ENCODE data around the gene PABPC4L.

Gene PABPC4L

GRCh38 chr4:134189480-134189879 lies 12.1 kb downstream of the PABPC4L start:
- Histone ChIP-seq H3K27me3 (ENCODE audit: control insufficient read depth, insufficient read depth, low read length) (no peaks in the 10 kb centered on the region), H3K9ac (ENCODE audit: low read depth, low read length) (no peak overlapping the region), H3K4me1 (ENCODE audit: control insufficient read depth, insufficient read depth, low read length) (no peaks in the 10 kb centered on the region), H3K36me3 (ENCODE audit: control insufficient read depth, insufficient read depth, low read length) (no peaks in the 10 kb centered on the region), H3K27ac (ENCODE audit: low read depth, low read length) (no peak overlapping the region), H3K9me3 (ENCODE audit: control insufficient read depth, insufficient read depth, low read length) (no peaks in the 10 kb centered on the region), H3K4me3 (ENCODE audit: low read depth, low read length) (no peak overlapping the region)

DNA sequence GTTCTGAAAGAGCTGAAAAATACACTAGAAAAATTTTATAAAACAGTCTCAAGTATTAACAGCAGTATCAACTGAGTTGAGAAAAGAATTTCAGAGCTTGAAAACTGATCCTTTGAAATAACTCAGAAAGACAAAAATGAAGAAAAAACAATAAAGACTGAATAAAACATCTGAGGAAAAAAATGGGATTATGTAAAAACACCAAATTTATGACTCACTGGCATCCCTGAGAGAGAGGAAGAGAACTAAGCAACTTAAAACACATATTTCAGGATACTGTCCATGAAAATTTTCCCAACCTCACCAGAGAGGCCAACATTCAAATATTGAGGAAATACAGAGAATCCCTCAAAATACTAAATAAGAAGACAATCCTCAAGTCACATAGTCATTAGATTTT lies 22.9 kb downstream of the PABPC4L start:
- Histone ChIP-seq H3K4me3 (ENCODE audit: low read depth, low read length) (no peak overlapping the region), H3K4me1 (ENCODE audit: control insufficient read depth, insufficient read depth, low read length) (peaks cover 10% of the 10 kb centered on the region), H3K27ac (ENCODE audit: low read depth, low read length) (no peak overlapping the region), H3K9me3 (ENCODE audit: control insufficient read depth, insufficient read depth, low read length) (no peaks in the 10 kb centered on the region), H3K27me3 (ENCODE audit: control insufficient read depth, insufficient read depth, low read length) (no peaks in the 10 kb centered on the region), H3K9ac (ENCODE audit: low read depth, low read length) (no peak overlapping the region), H3K36me3 (ENCODE audit: control insufficient read depth, insufficient read depth, low read length) (no peaks in the 10 kb centered on the region)

GRCh38 chr4:134174271-134174670 lies 27.3 kb downstream of the PABPC4L start:
- Histone ChIP-seq H3K27ac (ENCODE audit: low read depth, low read length) (no peak overlapping the region), H3K27me3 (ENCODE audit: control insufficient read depth, insufficient read depth, low read length) (no peaks in the 10 kb centered on the region), H3K4me1 (ENCODE audit: control insufficient read depth, insufficient read depth, low read length) (peaks cover 5% of the 10 kb centered on the region), H3K36me3 (ENCODE audit: control insufficient read depth, insufficient read depth, low read length) (no peaks in the 10 kb centered on the region), H3K9ac (ENCODE audit: low read depth, low read length) (no peak overlapping the region), H3K4me3 (ENCODE audit: low read depth, low read length) (no peak overlapping the region), H3K9me3 (ENCODE audit: control insufficient read depth, insufficient read depth, low read length) (0 out of 2 replicates have a peak, but pooled peaks cover 3% of the 10 kb centered on the region)

GRCh38 chr4:134160211-134160610 lies 41.4 kb downstream of the PABPC4L start:
- Histone ChIP-seq H3K4me1 (ENCODE audit: control insufficient read depth, insufficient read depth, low read length) (peaks cover 5% of the 10 kb centered on the region), H3K27me3 (ENCODE audit: control insufficient read depth, insufficient read depth, low read length) (no peaks in the 10 kb centered on the region), H3K9me3 (ENCODE audit: control insufficient read depth, insufficient read depth, low read length) (no peaks in the 10 kb centered on the region), H3K4me3 (ENCODE audit: low read depth, low read length) (no peak overlapping the region), H3K27ac (ENCODE audit: low read depth, low read length) (no peak overlapping the region), H3K9ac (ENCODE audit: low read depth, low read length) (no peak overlapping the region), H3K36me3 (ENCODE audit: control insufficient read depth, insufficient read depth, low read length) (no peaks in the 10 kb centered on the region)

- Histone ChIP-seq H3K36me3 (ENCODE audit: control insufficient read depth, insufficient read depth, low read length) (no peaks in the 10 kb centered on the region), H3K4me3 (ENCODE audit: low read depth, low read length) (no peak overlapping the region), H3K9ac (ENCODE audit: low read depth, low read length) (no peak overlapping the region), H3K9me3 (ENCODE audit: control insufficient read depth, insufficient read depth, low read length) (no peaks in the 10 kb centered on the region), H3K4me1 (ENCODE audit: control insufficient read depth, insufficient read depth, low read length) (no peaks in the 10 kb centered on the region; the same call in 1 of the 2 replicates), H3K27me3 (ENCODE audit: control insufficient read depth, insufficient read depth, low read length) (no peaks in the 10 kb centered on the region), H3K27ac (ENCODE audit: low read depth, low read length) (no peak overlapping the region)
Observed at GRCh38 chr4:134154097-134154496, 47.5 kb downstream of the PABPC4L start.

DNA sequence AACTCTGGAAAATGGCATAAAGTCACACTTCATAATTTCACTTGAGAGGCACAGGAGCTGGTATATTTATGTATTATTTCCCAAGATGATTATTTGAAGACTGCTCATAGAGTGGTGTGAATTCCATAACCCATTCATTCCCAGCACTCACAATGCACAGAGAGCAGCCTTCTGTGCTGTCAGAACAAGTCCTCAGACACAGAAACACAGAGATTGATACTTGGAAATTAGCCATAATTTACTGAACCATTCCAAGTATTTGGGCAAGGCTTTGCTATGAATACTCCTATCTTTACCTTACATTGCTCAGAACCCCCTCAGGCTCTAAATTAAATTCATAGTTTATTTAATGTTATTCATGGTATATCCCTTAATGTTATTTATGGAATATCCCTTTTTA lies 53.6 kb downstream of the PABPC4L start:
- H3K27ac ChIP-seq (ENCODE audit: low read depth, low read length): no peak overlapping the region
- H3K4me3 ChIP-seq (ENCODE audit: low read depth, low read length): no peak overlapping the region
- no peaks in the 10 kb centered on the region for H3K27me3 ChIP-seq (ENCODE audit: control insufficient read depth, insufficient read depth, low read length)
- H3K36me3 ChIP-seq (ENCODE audit: control insufficient read depth, insufficient read depth, low read length): no peaks in the 10 kb centered on the region
- H3K9me3 ChIP-seq (ENCODE audit: control insufficient read depth, insufficient read depth, low read length): 0 out of 2 replicates have a peak, but pooled peaks cover 6% of the 10 kb centered on the region
- peaks cover 19% of the 10 kb centered on the region for H3K4me1 ChIP-seq (ENCODE audit: control insufficient read depth, insufficient read depth, low read length)
- H3K9ac ChIP-seq (ENCODE audit: low read depth, low read length): no peak overlapping the region

Measured in HUES48 (cell line).